ENCODE measurements around the gene KRT222.

The KRT222 gene

DNA sequence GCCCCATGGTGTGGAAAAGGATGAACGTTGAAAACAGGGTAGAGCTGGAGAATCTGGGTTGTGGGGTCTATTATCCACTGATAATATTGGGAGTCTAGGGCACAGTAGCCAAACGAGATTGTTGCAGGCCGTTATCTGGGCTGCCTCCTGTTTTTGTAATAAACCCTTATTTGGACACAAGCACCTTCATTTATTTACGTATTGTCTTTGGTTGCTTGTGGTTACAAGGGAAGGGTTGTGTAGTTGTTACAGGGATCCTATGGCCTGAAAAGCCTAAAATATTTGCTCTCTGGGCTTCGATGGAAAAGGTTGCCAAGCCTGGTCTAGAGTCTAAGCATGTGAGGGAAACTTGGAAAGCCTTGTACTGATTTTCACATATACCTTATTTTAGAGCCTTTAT is 13.0 kb downstream of the KRT222 start:
- ATAC-seq = no peak
- no peak for DNase-seq

DNA sequence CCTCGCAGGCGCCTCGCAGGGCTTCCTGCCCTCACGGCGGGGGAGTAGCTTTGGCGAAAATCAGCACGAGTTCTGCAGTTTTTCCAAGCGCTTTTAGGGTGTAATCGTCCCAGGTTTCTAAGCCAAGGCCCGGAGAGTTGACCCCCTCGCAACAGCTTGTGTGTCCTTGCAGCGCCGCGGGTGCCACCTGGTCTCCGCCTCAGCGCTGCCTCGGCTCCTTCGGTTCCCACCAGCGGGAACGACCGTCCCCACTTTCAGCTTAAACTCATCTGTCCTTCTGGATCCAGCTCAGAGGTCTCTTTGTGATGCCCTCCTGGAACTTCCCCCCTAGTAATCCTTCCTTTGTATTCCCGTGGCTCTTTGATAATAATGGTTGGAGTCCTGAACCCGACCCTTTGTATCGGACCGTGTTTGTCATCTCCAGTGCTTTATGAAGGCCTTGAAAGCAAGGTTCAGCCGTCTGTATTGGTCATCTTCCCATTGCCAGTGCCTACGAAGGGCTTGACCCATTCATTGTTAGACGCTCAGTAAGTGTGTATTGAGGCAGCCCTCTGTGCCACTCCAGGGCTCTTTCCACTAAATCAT is 16.5 kb downstream of the KRT222 start:
- ATAC-seq = peak; percentile 9
- no peak for DNase-seq

DNA sequence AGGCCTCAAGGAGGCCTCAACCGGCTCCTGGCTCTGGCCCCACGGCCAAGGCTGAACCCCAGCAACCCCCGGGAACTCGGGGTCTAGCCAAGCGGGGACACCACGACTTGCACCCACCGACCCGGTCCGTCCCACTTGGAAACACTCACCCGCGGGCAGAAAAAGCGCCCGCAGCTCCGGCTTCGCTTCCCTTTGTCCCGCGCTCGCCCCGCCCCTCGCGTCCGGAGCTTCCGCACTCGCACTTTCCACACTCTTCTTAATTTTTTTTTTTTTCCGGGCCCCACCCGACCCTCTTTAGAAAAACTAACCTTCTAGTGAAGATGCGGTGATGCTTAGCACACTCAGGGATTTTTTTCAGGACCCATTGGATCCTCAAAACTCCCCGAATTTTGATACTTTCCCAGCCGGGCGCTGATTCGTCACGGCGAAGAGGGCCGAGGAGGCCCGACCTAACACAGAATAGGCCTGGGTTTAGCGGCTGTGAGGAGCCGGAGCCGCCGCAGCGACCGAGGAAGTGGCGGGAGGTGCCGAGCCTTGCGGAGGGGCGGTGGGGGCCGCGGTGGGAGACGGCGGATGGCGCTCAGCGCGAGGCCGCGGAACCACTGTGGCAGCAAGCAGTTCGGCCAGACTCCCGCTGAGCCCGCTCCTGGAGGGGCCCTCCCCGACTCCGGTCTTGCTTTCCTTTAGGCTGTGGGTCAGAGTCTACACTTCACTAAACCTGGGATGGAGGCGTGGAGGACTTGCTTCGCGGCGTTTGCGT is 17.2 kb downstream of the KRT222 start, which contains the start of gene SMARCE1:
SMARCE1 (minus strand) TSS at position 195 of the 760 bp plus-strand sequence. CDS start 2,016 bp downstream, outside the sequence.
- ATAC-seq (peak; percentile 79), DNase-seq (peak; percentile 78)

DNA sequence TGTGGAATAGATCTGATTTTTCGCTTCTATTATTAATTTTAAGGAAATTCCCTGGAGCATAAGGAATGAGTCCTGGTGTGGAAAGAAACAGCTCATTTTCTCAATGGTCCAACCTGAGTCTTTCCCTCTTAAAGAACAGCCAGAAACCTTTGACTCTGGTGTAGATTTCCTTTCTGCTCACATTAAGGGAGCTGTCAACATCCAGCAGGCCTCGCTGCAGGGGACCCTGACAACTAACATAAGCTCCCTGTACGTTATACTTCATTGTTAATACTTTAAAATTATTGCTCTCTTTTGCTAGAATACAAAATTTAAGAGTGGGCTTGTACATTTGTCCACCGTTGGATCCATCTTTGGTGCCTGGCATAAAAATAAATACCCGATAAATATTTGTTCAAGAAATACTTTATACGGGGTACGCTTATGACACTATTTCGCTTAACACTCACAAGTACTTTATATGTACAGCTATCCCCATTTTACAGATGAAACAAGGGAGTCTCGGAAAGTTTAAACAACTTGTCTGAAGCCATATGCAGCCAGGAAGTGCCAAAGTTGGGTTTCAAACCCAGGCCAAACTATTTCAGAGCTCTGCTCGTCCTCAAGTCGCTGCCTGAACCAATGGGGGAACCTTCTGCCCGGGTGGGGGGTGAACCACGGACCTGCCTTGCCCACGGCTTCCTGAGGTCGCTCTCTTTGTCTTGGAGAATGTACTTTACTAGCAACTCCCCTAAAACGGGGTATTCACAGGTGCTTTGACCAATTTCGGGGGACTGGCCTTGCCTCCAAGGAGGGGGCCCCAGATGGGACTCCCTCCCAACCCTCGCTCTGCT is 18.0 kb downstream of the KRT222 start:
- DNase-seq (no peak), ATAC-seq (peak; percentile 33)

GRCh38 chr17:40645943-40646342 is 19.0 kb downstream of the KRT222 start:
- DNase-seq (no peak), ATAC-seq (no peak)

DNA sequence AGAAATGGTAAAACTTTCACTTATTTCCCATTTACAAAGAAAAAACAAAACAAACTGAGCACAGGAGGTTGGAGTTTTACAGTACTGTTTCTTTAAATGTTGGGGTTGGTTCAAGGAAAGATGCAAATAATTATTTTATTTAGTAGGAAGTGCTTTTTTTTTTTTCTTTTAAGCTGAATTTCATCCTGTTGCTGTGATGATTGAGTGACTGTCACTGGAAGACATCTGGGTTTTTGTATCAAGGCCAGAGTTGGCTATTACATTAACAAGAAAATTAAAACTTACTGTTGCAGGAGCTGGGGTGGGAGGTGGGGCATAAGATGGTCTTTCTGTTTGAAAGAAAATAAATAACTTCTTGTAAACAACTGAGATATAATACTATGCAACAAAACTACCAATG is 19.7 kb downstream of the KRT222 start:
- ATAC-seq (no peak), DNase-seq (no peak)

DNA sequence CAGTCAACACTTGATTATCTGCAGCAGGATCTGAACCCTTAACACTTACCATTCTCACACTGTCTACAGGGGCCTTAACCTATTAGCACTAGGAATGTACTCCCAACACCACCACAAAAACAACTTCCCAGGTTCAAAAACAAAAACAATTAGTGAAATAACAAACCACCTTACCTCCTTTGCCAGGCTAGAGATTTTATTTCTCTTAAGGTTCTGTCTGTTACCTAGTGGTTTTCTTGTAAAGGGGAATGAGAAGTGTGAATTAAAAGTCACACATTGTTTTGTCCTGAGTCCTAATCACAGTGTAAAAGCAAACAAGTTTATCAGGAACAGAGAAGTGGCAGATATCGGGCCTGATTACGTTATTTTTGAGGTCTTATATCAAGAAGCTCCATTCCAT is 27.0 kb downstream of the KRT222 start:
- ATAC-seq (no peak), DNase-seq (no peak)

DNA sequence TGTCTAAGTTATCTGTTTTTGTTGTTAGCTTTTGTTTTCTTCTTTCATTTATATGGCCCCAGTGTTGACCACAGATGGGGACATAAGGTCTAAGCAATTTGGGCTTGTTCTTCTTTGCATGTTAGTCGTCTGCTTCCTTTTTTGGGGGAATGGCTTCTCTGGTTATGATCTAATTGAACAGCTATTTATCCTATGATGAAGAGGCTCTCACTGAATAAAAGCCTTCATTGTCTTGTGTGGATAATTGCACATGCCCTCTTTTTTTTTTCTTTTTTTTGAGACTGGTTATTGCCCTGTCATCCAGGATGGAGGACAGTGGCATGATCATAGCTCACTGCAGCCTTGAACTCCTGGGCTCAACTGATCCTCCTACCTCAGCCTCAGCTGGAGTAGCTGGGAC is 31.1 kb downstream of the KRT222 start:
- ATAC-seq (no peak), DNase-seq (no peak)

GRCh38 chr17:40632216-40632615 is 32.8 kb downstream of the KRT222 start:
- ATAC-seq = no peak

DNA sequence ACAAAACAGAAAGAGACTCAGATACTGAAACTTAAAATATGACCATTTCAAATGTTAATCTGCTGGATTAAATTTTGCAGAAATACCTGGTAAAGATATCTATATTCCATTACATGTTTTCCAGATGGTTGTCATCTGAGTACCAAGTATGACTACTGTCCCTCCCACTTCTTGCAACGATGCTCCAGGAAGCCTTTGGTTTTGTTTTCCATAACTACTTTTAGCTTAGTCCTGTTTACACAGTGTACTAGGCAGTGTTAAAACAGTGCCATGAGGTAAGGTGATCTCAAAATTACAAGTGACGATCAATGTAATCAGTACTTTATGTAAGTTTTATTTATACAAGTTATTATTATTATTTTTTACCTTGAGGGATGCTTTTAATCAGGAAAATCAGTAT is 35.1 kb downstream of the KRT222 start:
- ATAC-seq = peak; percentile 40
- DNase-seq = no peak

More at GRCh38 chr17:40632216-40632615, 32.8 kb downstream of the KRT222 start:
- DNase-seq = no peak

- DNase-seq = no peak
- ATAC-seq = no peak
These were observed 39.7 kb downstream of the KRT222 start for GRCh38 chr17:40625311-40625710.

DNA sequence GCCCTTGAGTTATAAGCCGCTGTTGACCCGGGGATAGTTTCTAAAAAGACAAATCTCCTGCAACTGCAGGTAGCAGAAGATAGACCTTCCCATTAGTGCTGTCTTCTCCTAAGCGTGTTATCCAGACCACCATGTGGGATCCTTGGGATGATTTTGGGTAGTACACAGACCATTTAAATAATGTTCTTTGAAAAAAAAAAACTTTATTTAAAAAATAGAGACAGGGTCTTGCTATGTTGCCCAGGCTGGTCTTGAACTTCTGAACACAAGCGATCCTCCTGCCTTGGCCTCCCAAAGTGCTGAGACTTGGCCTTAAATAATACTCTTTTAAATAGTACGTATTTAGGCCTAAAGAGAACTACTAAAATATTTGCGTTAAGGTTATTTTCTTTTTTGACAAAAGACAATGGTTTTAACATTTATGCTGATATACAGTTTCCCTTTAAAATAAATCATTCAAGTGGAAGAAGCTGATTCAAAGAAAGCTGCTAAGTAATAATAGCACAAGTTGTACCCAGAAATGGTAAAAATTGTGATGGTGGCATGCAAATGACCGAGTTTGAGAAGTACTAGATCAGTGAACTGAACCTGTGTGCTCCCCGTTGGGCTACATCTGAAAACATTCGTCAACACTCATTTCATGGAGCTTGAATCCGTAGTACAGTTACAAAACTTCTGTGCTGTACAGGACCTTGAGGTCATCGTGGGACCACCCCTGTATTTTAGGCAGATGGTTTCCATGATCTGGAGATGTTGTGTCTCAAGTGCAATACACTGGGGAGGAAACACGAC is 41.4 kb downstream of the KRT222 start:
- ATAC-seq = no peak
- DNase-seq = no peak

- ATAC-seq (peak; percentile 73), DNase-seq (peak; percentile 42)
These were observed 42.5 kb downstream of the KRT222 start for GRCh38 chr17:40622509-40622928.

GRCh38 chr17:40621578-40621977 is 43.4 kb downstream of the KRT222 start:
- no peak for ATAC-seq
- no peak for DNase-seq

- DNase-seq = no peak
- ATAC-seq = no peak
These were observed 44.0 kb downstream of the KRT222 start for GRCh38 chr17:40621019-40621418.

GRCh38 chr17:40618754-40619625 is 46.0 kb downstream of the KRT222 start:
- DNase-seq (no peak), ATAC-seq (no peak)

DNA sequence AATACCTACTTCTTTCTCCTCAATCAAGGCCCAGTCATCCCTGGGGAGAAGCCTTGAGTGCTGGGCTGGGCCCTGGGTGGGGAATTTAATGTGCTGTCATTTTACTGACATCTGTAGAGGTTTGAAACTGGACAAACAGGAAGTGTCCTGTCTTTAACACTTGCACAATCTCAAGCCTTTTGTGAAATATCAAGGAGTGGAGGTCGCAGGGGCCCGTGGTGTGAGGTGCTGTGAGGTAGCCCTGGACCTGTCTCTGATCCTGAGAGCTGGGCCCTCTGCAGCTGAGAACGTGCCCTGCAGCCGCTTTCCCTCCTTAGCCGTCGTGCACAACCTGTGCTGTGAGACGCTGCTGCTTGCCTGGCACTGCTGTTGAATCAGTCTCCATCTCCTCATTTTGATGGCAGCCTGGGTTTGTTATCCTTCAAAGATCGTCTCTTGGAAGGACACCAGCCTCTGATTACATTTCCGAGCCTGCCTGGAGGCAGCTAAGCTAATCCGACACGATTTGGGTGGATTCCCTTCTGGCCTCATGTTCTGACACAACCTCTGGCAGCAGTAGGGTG is 47.2 kb downstream of the KRT222 start:
- DNase-seq (no peak), ATAC-seq (no peak)

DNA sequence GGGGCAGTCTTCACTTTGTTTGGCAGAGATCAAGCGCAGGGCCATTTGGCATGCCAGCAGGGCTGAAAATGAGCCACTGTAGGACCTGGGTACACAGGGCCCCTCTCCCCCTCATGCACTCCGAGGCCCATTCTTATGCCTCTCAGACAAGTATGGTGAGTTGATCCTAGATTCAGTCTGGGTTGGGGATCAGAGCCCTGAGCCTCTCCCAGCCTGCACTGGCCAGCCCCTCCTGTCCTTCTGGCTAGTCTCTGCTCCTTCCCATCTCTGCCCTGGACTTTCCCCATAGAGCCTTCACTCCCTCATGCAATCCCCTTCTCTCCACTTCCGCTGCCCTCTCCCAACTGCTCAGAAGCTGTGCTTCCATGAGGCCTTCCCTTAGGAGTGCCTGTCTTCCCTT is 48.4 kb downstream of the KRT222 start:
- DNase-seq (no peak), ATAC-seq (no peak)

DNA sequence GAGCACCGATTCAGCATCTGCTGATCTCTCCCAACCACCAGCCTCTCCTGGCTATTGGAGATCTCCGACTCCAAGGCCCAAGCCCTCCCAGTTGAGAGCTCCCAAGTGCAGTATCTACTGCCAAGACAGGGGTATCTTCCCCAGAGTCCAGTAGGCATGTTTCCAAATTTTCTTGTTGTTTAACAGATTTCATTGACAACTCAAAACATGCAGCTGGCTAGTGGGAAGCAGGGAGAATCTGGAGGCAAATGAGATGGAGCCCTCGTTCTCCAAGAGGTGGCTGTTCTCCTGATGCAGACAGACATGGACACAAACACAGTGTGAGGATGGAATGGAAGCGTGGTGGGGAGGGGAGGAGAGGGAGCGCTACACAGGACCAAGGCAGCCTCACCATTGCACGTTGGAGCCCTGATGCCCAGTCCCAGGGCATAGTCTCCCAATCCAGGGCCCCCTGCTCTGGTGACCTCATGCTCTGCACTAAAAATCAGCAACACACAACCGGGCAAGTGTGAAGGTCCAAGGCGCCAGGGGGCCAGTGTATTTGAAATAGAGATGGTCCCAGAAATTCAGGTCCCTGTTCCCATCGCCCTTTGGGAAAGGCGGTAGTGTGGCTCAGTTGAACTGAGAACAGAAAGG is 49.0 kb downstream of the KRT222 start:
- ATAC-seq (no peak), DNase-seq (no peak)
